ENCODE results near the gene CYS1.

DNA sequence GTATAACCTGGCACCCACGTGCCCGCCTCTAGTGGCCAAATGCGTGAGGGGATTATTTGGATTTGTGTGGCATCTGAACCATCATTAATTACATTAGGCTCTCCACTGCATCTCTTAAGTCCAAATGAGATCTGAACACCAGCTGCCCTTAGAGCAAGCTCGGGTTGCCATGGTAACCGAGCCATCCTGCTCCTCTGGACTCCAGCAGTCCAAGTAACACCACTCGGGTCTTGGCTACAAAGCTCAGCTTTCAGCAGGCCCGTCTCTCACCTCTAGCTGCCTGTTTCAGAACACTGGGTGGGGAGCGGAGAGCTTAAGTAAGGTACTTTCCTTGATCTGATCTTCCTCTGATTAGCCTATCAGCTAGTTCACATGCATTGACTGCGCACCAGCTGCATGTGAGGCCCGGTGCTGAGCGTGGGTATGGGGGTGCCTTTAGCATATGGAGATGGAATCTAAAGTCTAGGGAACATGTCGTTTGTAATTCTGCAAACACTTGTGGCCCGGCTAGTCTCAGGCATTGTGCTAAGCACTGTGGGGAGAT is 14.1 kb upstream of the CYS1 start:
- TF ChIP-seq, protein P1, sequence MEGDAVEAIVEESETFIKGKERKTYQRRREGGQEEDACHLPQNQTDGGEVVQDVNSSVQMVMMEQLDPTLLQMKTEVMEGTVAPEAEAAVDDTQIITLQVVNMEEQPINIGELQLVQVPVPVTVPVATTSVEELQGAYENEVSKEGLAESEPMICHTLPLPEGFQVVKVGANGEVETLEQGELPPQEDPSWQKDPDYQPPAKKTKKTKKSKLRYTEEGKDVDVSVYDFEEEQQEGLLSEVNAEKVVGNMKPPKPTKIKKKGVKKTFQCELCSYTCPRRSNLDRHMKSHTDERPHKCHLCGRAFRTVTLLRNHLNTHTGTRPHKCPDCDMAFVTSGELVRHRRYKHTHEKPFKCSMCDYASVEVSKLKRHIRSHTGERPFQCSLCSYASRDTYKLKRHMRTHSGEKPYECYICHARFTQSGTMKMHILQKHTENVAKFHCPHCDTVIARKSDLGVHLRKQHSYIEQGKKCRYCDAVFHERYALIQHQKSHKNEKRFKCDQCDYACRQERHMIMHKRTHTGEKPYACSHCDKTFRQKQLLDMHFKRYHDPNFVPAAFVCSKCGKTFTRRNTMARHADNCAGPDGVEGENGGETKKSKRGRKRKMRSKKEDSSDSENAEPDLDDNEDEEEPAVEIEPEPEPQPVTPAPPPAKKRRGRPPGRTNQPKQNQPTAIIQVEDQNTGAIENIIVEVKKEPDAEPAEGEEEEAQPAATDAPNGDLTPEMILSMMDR (IDR thresholded peaks at IDR 0.05), result no peak
- TF ChIP-seq POLR2A (IDR thresholded peaks at IDR 0.05), result no peak
